A673 (cell line): ENCODE measurements around the gene RHBDD3. TPM values are rescaled to one million over a fixed set of nuclear protein-coding genes. Genes with fewer than 3 reads are reported as not detected.

Source experiments
- BruUV-seq: library from RNA; stranded (reverse); fragments of 400-500 nt; replicated peaks from 2 replicates; lab custom pipeline; 2021; lab: Mats Ljungman, UMichigan
- CTCF ChIA-PET: fragments of 300-600 bp; sonication (Branson Sonifier 250); formaldehyde crosslinking; loops from one replicate; lab custom pipeline; 2022; ENCODE audit warnings: antibody characterized with exemption; lab: Charles Lee
- POLR2A ChIA-PET: fragments of 300-600 bp; sonication (Branson Sonifier 250); formaldehyde crosslinking; loops from one replicate; lab custom pipeline; 2022; ENCODE audit warnings: antibody characterized with exemption; ENCODE audit not compliant: low non-redundant PET; lab: Charles Lee
- DNase-seq: peaks from one replicate; pipeline ENCODE4 v3.0.0-alpha.2; 2015; ENCODE audit warnings: low spot score
- H3K27ac ChIP-seq: fragments of 200-600 bp; sonication (generic); 2 replicates; pipeline ENCODE4 v1.5.1; 2016; ENCODE audit warnings: mixed run types, low read depth, mild to moderate bottlenecking, mixed read lengths, antibody characterized with exemption, low read length; ENCODE audit not compliant: poor library complexity, severe bottlenecking
- H3K27me3 ChIP-seq: fragments of 200-600 bp; sonication (generic); replicated peaks from 2 replicates; pipeline ENCODE4 v1.6.1; 2017; ENCODE audit warnings: mixed run types, low read depth, mild to moderate bottlenecking, mixed read lengths, antibody characterized with exemption, low read length; ENCODE audit not compliant: insufficient read depth, poor library complexity
- H3K36me3 ChIP-seq: fragments of 200-600 bp; sonication (generic); 2 replicates; pipeline ENCODE4 v1.6.1; 2016; ENCODE audit warnings: mixed run types, mild to moderate bottlenecking, mixed read lengths, antibody characterized with exemption, low read length; ENCODE audit not compliant: insufficient read depth, poor library complexity, severe bottlenecking
- H3K4me1 ChIP-seq: fragments of 200-600 bp; sonication (generic); 2 replicates; pipeline ENCODE4 v1.6.1; 2017; ENCODE audit warnings: mixed run types, mild to moderate bottlenecking, mixed read lengths, antibody characterized with exemption, low read length; ENCODE audit not compliant: insufficient read depth, poor library complexity, severe bottlenecking
- H3K4me3 ChIP-seq: fragments of 200-600 bp; sonication (generic); 2 replicates; pipeline ENCODE4 v1.5.1; 2016; ENCODE audit warnings: low read depth, mixed run types, mild to moderate bottlenecking, mixed read lengths, low read length; ENCODE audit not compliant: poor library complexity, severe bottlenecking
- H3K9me3 ChIP-seq: fragments of 200-600 bp; sonication (generic); 2 replicates; pipeline ENCODE4 v1.6.1; 2016; ENCODE audit warnings: mixed run types, low read depth, mild to moderate bottlenecking, mixed read lengths, antibody characterized with exemption, low read length; ENCODE audit not compliant: poor library complexity, severe bottlenecking
- EZH2 ChIP-seq: fragments of 200-600 bp; sonication (generic); IDR thresholded peaks from 2 replicates; pipeline ENCODE4 v1.6.1; 2017; ENCODE audit warnings: borderline replicate concordance, low read depth, mild to moderate bottlenecking, mixed read lengths, antibody characterized with exemption, low read length; ENCODE audit not compliant: poor library complexity, severe bottlenecking
- intact Hi-C: fragments of 100-400 bp; cut with micrococcal nuclease; formaldehyde crosslinking; loops from one replicate; pipeline ENCODE4 v1.10.0; 2022; ENCODE audit not compliant: unreplicated experiment
- total RNA-seq: library from RNA; stranded (reverse); gene quantifications from 2 replicates; pipeline ENCODE4 v1.2.3, GENCODE V29; 2021
- TF ChIP-seq, protein P1 (sequence below): fragments of 300-800, 200-600 bp; sonication (generic); conservative IDR thresholded peaks from 2 replicates; pipeline ENCODE4 v1.5.1; 2017; ENCODE audit warnings: low read depth, mild to moderate bottlenecking, antibody characterized with exemption, low read length, moderate library complexity, mixed read lengths

RHBDD3 gene
- total RNA-seq, 1 experiment from 2014 or later = 84.0 TPM

DNA sequence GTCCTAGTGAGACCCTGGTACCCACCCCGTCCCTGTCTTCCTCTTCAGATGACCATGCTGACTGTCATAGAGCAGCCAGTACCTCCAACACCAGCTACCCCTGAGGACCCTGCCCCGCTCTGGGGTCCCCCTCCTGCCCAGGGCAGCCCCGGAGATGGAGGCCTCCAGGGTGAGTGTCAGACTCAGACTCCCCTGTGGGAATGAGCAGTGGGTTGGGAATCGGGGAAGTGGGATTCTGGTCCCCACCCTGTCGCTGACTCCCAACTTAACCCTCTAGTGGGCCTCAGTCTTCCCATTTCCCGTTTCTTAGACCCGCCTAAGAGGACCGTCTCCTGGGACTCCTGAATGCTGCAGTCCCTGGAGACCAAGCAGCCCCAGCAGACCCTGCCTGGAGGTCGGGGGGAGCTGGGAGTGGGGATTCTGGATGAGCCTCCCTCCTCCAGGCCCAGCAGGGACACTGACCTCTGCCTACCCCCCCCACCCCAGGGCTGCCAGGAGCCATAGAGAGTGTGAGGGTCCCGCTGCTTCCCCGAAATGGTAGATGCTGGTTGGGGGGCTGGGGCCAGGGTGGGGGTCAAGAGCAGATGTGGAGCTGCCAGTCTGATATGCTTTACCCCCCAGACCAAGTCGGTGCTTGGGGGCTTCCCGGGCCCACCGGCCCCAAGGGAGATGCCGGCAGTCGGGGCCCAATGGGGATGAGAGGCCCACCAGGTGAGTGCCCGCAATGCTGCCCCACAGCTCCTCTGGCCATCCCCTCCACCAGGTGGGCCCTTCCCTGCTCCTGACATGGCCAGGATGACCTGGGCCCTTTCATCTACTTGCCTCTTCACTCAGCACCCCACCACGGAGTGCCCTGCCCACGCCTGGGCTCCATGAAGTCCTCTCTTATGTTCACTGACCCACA, 36.6 kb downstream of the RHBDD3 start:
- Histone ChIP-seq H3K4me1 (no peaks in the 10 kb centered on the region), H3K27ac (no peak overlapping the region), H3K36me3 (no peaks in the 10 kb centered on the region), H3K4me3 (no peak overlapping the region), H3K27me3 (no peaks in the 10 kb centered on the region), H3K9me3 (no peaks in the 10 kb centered on the region)
- no peak for TF ChIP-seq EZH2
- TF ChIP-seq, protein P1, sequence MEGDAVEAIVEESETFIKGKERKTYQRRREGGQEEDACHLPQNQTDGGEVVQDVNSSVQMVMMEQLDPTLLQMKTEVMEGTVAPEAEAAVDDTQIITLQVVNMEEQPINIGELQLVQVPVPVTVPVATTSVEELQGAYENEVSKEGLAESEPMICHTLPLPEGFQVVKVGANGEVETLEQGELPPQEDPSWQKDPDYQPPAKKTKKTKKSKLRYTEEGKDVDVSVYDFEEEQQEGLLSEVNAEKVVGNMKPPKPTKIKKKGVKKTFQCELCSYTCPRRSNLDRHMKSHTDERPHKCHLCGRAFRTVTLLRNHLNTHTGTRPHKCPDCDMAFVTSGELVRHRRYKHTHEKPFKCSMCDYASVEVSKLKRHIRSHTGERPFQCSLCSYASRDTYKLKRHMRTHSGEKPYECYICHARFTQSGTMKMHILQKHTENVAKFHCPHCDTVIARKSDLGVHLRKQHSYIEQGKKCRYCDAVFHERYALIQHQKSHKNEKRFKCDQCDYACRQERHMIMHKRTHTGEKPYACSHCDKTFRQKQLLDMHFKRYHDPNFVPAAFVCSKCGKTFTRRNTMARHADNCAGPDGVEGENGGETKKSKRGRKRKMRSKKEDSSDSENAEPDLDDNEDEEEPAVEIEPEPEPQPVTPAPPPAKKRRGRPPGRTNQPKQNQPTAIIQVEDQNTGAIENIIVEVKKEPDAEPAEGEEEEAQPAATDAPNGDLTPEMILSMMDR = no peak
- BruUV-seq = no TSS peak
- no peak for DNase-seq
- ChIA-PET POLR2A (no interaction called here), CTCF (no interaction called here)
- intact Hi-C loops = no loop called here

DNA sequence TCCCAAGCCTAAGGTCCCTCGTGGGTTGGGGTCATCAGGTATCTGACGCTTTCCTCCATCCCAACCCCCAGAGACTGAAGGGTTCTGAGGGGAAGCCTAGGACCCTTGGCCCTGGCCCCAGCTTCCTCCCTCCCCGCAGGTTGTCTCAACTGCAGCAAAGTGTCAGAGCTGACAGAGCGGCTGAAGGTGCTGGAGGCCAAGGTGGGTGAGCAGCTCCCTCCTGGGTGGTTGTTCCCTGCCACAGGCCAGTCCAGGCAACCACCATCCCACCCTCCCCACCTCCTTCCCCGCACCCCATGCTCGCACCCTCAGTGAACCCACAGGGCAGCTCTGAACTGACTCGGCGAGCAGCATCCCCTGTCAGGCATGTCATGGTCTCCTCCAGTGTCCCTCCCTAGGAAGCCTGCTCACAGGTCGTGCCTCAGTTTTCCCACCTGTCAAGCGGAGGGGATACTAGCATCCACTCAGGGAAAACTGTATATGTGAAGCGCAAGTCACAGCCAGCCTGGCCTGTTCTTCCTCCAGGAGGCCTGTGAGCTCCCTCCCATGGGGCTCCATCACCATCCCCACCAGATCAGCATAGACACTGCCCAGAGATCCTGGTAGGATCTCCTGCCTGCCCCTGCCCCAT, 41.3 kb downstream of the RHBDD3 start:
- no TSS peak for BruUV-seq
- no peaks in the 10 kb centered on the region for H3K36me3 ChIP-seq
- TF ChIP-seq, protein P1 = no peak
- no peak for TF ChIP-seq EZH2
- no peak for DNase-seq
- no peaks in the 10 kb centered on the region for H3K4me1 ChIP-seq
- no peak overlapping the region for H3K27ac ChIP-seq
- H3K27me3 ChIP-seq = no peaks in the 10 kb centered on the region
- H3K9me3 ChIP-seq = no peaks in the 10 kb centered on the region
- intact Hi-C loops = no loop called here
- POLR2A ChIA-PET = no interaction called here
- H3K4me3 ChIP-seq = no peak overlapping the region
- CTCF ChIA-PET = no interaction called here

DNA sequence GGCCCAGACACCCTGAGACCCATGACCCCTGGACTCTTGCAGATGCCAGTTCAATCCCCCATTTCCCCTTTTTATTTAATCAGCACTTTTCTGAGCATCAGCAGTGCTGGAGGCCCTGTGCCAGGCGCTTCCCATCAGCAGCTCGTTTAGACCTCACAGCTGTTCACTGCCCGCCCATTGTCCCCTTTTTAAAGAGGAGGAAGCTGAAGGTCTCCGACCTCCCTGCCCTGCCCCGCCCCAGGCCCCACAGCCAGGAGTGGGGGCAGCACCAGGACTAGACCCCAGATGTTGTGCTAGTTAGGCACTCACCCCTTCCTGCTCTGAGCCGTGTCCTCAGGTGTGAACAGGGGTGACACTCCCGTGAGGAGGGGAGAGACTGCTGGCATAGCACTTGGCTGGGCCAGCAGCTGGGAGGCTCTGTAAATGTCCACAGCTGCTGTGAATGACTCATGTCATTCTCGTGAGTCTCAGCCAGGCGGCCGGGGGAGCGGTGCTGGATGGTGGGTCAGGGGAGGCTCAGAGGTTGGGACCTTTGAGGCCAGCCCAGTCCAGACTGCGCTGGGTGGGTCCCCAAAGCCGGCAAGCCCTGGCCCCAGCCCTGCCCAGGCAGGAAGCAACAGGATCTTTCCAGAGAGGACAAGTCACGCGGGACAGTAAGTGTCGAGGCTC, 42.2 kb downstream of the RHBDD3 start:
- no peaks in the 10 kb centered on the region for H3K36me3 ChIP-seq
- no TSS peak for BruUV-seq
- CTCF ChIA-PET = no interaction called here
- no peaks in the 10 kb centered on the region for H3K4me1 ChIP-seq
- no peak overlapping the region for H3K4me3 ChIP-seq
- TF ChIP-seq, protein P1 = no peak
- no peak for TF ChIP-seq EZH2
- H3K27ac ChIP-seq = no peak overlapping the region
- POLR2A ChIA-PET = no interaction called here
- H3K27me3 ChIP-seq = no peaks in the 10 kb centered on the region
- DNase-seq = no peak
- H3K9me3 ChIP-seq = no peaks in the 10 kb centered on the region
- intact Hi-C loops = no loop called here
